GM19035 (cell line): ENCODE results near the gene TRIM42.

ENCODE experiments used
- ATAC-seq: cut with Tn5 transposase; IDR thresholded peaks from one replicate; pipeline ENCODE4 v1.9.1; 2021; ENCODE audit not compliant: unreplicated experiment

TRIM42 gene

DNA sequence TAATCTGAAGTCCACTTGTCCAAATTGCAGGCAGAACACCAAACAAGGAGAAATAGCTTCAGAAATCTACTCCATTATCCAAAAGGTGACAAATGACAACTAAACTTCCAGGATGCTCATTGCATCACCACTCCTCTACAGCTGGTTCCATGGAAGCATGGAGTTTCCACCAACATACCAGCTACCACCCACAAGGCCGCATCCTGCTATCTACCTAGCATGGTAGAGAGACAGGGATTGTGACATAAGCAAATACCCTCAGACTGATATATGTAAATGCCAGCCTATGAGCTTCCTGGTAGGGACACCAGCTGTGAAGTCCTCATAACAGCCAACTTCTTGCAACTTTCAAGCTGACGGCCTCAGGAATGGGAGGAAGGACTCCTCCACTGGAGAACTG is at the start of gene TRIM42:
TSS of gene TRIM42 (plus strand) at position 301 of the 400 bp plus-strand sequence. CDS start 166 bp downstream, outside the sequence.
- no peak for ATAC-seq

DNA sequence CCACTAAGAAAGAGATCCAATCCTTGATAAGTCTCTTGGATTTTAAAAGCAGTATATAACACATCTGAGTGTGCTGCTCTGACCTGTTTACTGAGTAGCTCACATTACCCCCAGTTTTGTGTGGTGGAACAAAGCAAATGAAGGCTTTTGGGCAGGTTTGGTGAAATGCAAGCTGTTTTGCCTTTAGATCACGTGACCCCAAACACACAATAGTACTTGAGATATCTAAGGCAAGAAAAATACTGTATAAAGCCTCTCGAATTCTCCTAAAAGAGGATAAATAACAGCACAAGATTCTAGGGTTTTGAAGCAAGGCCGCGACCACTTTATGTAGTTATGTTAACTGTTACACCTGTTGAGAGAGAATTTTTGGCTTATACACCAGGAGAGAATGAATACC is 49.3 kb upstream of the TRIM42 start:
- ATAC-seq: no peak

DNA sequence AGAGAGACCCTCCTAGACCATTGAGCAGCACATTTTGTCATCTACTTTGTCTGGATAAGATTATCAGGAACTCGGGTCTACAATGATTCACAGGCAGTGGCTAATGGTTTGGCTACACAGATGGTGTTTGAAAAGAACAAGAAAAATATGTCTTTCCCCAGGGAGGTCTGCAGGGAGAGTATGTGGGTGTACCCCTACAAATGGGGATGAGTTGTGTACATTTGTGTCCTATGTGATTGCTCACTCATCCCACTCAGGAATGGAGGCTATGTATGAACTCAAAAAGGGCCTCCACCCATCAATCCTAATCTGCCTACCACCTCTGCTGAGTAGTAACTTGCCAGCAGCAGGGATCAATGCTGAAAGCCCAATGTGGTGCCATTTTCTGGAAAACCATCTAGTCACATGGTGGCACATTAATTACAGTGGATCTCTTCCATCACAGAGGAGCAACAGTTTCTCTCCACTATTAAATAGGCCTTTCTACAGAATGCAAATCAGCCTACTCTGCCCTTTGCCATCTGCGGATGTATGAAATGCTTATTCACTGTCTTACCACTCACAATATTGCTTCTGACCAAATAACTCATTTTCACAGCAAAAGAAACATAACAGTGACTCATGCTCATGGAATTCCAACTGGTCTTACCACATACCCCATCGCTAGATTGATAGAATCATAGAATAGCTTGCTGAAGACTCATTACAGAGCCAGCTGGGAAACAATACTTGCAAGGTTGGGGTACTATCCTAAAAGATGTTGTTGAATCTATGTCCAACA is 48.3 kb upstream of the TRIM42 start:
- ATAC-seq: no peak

DNA sequence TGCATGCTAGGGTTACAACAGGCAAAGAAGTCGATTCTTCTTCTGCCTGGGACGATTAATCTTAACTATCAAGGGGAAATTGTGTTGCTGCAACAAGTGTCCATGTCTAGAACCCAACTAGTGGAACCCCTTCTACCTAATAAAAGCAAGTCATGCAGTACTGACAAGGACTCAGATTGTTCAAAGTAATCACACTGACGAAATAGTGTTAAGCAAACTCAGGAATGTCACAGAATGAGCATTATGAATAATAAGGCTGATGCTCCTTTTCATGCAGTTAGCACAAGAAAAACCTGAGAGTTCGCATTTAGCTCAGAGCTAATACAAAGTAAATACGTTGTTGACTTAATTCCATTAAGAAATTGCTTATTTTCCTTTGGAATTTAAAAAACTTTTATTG is 47.5 kb upstream of the TRIM42 start:
- no peak for ATAC-seq

DNA sequence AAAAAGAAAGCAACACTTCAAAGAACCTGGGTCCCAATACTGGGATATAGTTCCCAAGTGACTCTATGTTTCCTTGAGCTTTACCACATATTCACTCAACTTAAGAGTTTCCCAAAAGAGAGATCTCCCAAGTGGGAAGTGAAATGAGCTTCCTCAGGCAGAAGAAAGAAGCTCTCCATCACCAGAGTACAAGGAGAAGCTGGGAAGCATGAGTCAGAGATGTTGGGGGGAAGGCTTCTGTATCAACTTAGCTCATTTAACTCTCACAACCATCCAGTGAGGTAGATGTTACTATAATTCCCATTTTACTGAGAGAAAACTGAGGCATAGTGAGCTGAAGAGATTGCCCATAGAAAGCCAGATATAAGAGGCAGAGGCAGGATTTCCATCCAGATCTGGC is 47.0 kb upstream of the TRIM42 start:
- ATAC-seq: no peak

- no peak for ATAC-seq
Observed at GRCh38 chr3:140635276-140635675, 42.6 kb upstream of the TRIM42 start.

DNA sequence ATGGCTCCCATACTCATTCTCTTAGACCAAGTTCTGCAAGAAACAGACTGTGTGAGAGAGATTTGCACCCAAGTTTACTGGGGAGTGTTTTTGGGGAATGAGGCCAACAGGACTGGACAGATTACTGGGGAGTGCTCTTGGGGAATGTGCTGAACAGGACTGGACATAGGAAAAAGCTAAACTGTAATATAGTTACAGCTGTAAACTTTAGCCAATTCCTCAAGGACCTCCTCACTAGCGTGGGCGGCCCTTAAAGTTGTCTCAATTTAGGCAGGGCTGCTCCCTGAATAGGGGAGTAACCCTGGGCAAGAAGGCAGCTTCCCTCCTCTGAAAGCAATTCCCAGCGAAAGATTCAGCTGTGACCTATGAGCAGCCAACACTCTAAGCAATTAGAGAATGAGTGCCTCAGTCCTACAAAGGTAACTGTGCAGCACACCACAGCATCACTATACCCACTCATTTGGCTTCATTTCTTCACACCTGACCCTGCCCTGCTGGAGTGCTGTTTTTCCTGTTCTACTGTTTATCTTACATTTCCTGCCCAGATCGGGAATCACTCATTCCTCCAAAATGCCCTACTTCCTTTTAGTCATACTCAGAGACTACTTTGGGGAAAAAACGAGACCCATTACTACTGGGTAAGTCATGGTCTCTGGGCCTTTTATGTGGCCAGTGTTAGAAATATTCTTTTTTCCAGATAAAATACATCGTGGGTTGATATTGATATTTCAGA is 41.3 kb upstream of the TRIM42 start:
- no peak for ATAC-seq

DNA sequence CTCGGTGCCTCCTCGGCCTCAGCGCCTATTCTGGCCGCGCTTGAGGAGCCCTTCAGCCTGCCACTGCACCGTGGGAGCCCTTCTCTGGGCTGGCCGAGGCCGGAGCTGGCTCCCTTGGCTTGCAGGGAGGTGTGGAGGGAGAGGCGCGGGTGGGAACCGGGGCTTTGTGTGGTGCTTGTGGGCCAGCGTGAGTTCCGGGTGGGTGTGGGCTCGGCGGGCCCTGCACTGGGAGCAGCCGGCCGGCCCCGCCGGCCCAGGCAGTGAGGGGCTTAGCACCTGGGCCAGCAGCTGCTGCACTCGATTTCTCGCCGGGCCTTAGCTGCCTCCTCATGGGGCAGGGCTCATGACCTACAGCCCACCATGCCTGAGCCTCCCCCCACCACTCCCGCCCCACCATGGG is 26.6 kb upstream of the TRIM42 start:
- ATAC-seq: no peak

GRCh38 chr3:140655678-140656077 is 22.2 kb upstream of the TRIM42 start:
- no peak for ATAC-seq

DNA sequence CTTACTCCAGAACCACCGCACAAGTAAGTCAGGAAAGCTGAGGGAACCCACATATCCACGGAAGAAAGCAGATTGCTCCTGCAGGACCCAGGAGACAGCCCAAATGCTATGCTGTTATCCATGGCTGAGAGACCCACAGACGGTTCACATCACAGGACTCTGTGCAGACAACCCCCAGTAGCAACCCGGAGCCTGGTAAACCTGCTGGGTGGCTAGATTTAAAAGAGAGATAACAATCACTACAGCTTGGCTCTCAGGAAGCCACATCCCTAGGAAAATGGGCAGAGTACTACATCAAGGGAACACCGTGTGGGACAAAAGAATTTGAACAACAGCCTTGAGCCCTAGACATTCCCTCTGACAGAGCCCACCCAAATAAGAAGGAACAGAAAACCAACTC is 13.8 kb upstream of the TRIM42 start:
- ATAC-seq: no peak

GRCh38 chr3:140682586-140682985 is 4.7 kb downstream of the TRIM42 start:
- ATAC-seq: no peak

DNA sequence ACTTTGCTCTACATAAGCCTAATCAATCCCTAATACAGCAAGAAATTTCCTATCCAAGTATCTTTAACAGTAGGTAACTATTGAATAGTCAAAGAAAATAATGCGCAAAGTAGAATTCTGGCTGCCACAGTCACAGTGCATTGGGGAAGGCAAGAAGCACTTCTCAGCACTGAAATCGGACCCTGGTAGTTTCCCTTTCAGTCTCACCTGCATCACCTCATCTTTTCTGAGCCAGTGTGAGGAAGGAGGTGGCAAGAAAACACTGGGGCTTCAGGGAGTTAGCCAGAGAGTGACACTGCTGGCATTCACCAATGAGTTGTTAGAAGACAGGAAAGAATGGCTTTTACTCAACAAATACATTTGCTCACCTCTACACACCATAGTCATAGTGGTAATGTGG is 8.3 kb downstream of the TRIM42 start:
- ATAC-seq: no peak

GRCh38 chr3:140686948-140687347 is 9.1 kb downstream of the TRIM42 start:
- ATAC-seq: no peak

- ATAC-seq: no peak
Observed at GRCh38 chr3:140695361-140696061, 17.6 kb downstream of the TRIM42 start.

DNA sequence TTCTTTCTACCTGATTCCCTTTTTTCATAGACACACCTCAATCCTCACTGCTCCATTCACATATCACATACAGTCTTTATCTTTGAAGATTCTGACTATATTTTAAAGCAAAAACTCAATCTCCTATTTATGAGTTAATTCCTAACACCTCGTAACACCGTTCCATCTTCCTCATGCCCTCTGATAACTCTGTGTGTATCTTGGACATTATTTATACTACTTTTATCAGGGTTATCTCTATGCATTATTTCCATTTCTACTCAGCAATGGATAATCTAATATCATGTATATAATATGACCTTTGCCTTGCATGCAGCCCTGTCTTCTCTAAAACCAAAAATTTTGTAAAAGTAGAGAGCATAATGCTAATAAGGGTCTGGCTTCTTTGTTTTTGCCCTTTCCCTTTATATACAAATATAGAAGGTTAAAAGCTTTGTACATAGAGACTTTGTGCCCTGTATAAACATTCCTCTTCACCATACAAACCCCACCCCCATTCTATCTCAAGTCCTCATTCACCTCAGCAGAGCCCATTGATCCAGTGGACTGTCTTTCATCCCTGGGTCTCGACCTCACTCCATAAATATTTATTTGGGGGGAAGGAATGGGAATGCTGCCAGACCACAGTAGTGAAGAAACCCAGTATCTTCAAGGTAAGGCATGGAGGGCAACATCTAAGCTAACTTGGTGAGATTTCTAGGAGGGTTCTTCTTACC is 21.8 kb downstream of the TRIM42 start:
- no peak for ATAC-seq

DNA sequence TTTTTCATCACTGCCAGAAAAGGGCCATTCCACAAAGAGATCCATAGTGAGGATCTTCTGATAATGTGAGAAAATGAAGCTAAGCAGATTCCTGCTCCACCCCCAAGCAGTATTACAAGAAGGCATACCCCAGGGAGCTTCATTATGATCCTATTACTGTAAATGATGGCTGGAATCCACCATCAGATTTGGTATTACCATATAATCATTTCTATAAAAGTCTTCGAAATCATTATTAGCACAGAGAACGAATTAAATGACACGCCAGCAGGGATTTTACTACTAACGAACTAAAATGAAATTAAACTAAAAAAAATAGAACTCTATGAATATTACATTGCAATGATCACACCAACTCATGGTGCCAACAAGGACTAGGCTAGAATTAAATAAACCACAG is 24.4 kb downstream of the TRIM42 start:
- no peak for ATAC-seq

DNA sequence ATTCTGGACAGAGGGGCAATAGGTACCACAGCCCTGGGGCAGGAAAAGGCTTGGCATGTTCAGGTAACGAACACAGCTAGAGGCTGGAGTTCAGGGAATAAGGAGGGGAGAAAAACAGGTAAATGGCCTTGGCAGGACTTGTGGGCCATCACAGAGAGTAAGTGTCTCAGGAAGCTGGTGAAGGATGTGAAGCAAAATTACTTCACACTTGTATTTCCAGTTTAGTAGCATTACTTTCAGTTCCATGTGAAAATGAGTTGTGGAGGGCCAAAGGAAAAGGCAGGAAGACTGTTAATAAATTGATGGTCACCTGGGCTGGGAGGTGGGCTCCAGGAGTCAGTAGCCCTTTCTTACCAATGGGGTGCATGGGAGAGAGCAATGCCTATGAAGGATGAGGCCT is 25.6 kb downstream of the TRIM42 start:
- no peak for ATAC-seq

DNA sequence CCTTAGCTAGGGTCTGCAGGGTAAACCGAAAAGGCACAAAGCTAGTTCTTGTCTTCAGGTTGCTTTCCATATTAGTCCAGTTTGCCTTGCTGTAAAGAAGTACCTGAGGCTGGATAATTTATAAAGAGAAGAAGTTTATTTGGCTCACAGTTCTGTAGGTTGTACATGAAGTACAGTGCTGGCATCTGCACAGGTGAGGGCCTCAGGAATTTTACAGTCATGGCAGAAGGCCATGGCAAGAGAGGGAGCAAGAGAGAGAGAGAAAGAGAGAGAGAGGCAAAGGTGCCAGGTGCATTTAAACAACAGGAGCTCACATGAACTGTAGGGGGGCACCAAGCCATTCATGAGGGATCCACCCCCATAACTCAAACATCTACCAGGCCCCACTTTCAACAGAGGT is 26.9 kb downstream of the TRIM42 start:
- no peak for ATAC-seq

- no peak for ATAC-seq
Observed at GRCh38 chr3:140705954-140706353, 28.1 kb downstream of the TRIM42 start.

GRCh38 chr3:140706360-140706759 is 28.5 kb downstream of the TRIM42 start:
- no peak for ATAC-seq

- ATAC-seq: no peak
Observed at GRCh38 chr3:140708815-140709214, 31.0 kb downstream of the TRIM42 start.
